Uterus (tissue), 2 donors: ENCODE results near the gene PCDHGA4.
"Not testable (repeated sequence)": the region's sequence is repeated elsewhere in the genome, so short reads cannot be mapped to it uniquely, and the experiment has no call there.

ENCODE experiments used
- POLR2A ChIP-seq, 2 donors: fragments of 450-650 bp; IDR thresholded peaks; one replicate each; pipeline ENCODE4 v1.6.1; 2016; ENCODE audit warnings: antibody characterized with exemption in 2 of 2, mild to moderate bottlenecking in 1 of 2, moderate library complexity in 1 of 2
- TF ChIP-seq, protein P1 (sequence below), 4 experiments: fragments of 200-600 bp in 2 of 4; fragments of 450-650 bp in 2 of 4; sonication (generic) in 2 of 4; IDR thresholded peaks; one replicate each; pipeline ENCODE4 v1.5.1; 2016 to 2019; ENCODE audit warnings: antibody characterized with exemption in 4 of 4, mild to moderate bottlenecking in 2 of 4, moderate library complexity in 1 of 4

GRCh38 chr5:141316963-141317362 lies 37.9 kb upstream of the PCDHGA4 start:
- TF ChIP-seq, protein P1, sequence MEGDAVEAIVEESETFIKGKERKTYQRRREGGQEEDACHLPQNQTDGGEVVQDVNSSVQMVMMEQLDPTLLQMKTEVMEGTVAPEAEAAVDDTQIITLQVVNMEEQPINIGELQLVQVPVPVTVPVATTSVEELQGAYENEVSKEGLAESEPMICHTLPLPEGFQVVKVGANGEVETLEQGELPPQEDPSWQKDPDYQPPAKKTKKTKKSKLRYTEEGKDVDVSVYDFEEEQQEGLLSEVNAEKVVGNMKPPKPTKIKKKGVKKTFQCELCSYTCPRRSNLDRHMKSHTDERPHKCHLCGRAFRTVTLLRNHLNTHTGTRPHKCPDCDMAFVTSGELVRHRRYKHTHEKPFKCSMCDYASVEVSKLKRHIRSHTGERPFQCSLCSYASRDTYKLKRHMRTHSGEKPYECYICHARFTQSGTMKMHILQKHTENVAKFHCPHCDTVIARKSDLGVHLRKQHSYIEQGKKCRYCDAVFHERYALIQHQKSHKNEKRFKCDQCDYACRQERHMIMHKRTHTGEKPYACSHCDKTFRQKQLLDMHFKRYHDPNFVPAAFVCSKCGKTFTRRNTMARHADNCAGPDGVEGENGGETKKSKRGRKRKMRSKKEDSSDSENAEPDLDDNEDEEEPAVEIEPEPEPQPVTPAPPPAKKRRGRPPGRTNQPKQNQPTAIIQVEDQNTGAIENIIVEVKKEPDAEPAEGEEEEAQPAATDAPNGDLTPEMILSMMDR (IDR thresholded peaks at IDR 0.05), result not testable (repeated sequence)
- TF ChIP-seq POLR2A (IDR thresholded peaks at IDR 0.05), result not testable (repeated sequence)
